IMR-90 (cell line): ENCODE data around the gene CHST5. TPM values are rescaled to one million over a fixed set of nuclear protein-coding genes. Genes with fewer than 3 reads are reported as not detected.

Experiments
- ATAC-seq: fragments of 200-7000 bp; cut with Tn5 transposase; 2 replicates; pipeline ENCODE4 v1.9.1; 2020; ENCODE audit warnings: low read depth, mild to moderate bottlenecking, moderate library complexity
- BruUV-seq: library from RNA; stranded (reverse); fragments of 400-500 nt; replicated peaks from 2 replicates; lab custom pipeline; 2021; lab: Mats Ljungman, UMichigan
- CTCF ChIA-PET: fragments of 300-600 bp; formaldehyde crosslinking; extraction: SDS; loops from one replicate; lab custom pipeline; 2021; ENCODE audit warnings: antibody characterized with exemption; lab: Yijun Ruan, JAX
- POLR2A ChIA-PET: fragments of 300-600 bp; sonication (Branson Sonifier 250); formaldehyde crosslinking; loops from one replicate; lab custom pipeline; 2022; ENCODE audit warnings: antibody characterized with exemption; ENCODE audit not compliant: unreplicated experiment; lab: Charles Lee
- DNase-seq: peaks from one replicate; pipeline ENCODE4 v3.0.0; 2013
- H2AFZ ChIP-seq: replicated peaks from 2 replicates; pipeline ENCODE3; 2013; ENCODE audit warnings: low read length, mild to moderate bottlenecking; ENCODE audit not compliant: poor library complexity
- H2AK5ac ChIP-seq: 2 replicates; pipeline ENCODE4 v1.6.1; 2013; ENCODE audit warnings: low read depth, low read length, inconsistent platforms
- H2AK9ac ChIP-seq: replicated peaks from 2 replicates; pipeline ENCODE3; 2013; ENCODE audit warnings: mild to moderate bottlenecking, low read depth, low read length, moderate library complexity; ENCODE audit not compliant: poor library complexity
- H2BK120ac ChIP-seq: 2 replicates; pipeline ENCODE4 v1.6.1; 2013; ENCODE audit warnings: low read depth, low read length, inconsistent platforms
- H2BK15ac ChIP-seq: 3 replicates; pipeline ENCODE4 v1.6.1; 2013; ENCODE audit warnings: low read depth, low read length, inconsistent platforms
- H2BK20ac ChIP-seq: 2 replicates; pipeline ENCODE4 v1.6.1; 2013; ENCODE audit warnings: low read depth, mild to moderate bottlenecking, inconsistent platforms, low read length, moderate library complexity
- H2BK5ac ChIP-seq: 2 replicates; pipeline ENCODE4 v1.6.1; 2013; ENCODE audit warnings: mild to moderate bottlenecking, low read depth, low read length, inconsistent platforms; ENCODE audit not compliant: poor library complexity, severe bottlenecking
- H3K14ac ChIP-seq: replicated peaks from 2 replicates; pipeline ENCODE4 v1.6.1; 2013; ENCODE audit warnings: low read depth, low read length, inconsistent platforms
- H3K18ac ChIP-seq: 2 replicates; pipeline ENCODE4 v1.6.1; 2013; ENCODE audit warnings: low read depth, low read length, control low read depth
- H3K23ac ChIP-seq: 2 replicates; pipeline ENCODE4 v1.6.1; 2013; ENCODE audit warnings: low read depth, low read length, inconsistent platforms
- H3K27ac ChIP-seq: 2 replicates; pipeline ENCODE4 v1.5.1; 2013; ENCODE audit warnings: mild to moderate bottlenecking, control low read depth, low read length; ENCODE audit not compliant: insufficient read depth
- H3K27me3 ChIP-seq: 2 replicates; pipeline ENCODE4 v1.6.1; 2013; ENCODE audit warnings: low read length; ENCODE audit not compliant: control insufficient read depth, insufficient read depth
- H3K36me3 ChIP-seq: 2 replicates; pipeline ENCODE4 v1.6.1; 2013; ENCODE audit warnings: low read length, mixed read lengths; ENCODE audit not compliant: control insufficient read depth, insufficient read depth
- H3K4ac ChIP-seq: 2 replicates; pipeline ENCODE4 v1.6.1; 2013; ENCODE audit warnings: low read depth, low read length, inconsistent platforms
- H3K4me1 ChIP-seq: 2 replicates; pipeline ENCODE4 v1.6.1; 2013; ENCODE audit warnings: low read length, mixed read lengths; ENCODE audit not compliant: control insufficient read depth, insufficient read depth
- H3K4me2 ChIP-seq: 2 replicates; pipeline ENCODE4 v1.6.1; 2013; ENCODE audit warnings: low read depth, mild to moderate bottlenecking, control low read depth, low read length, moderate library complexity
- H3K4me3 ChIP-seq: 2 replicates; pipeline ENCODE4 v1.5.1; 2013; ENCODE audit warnings: low read depth, mild to moderate bottlenecking, control low read depth, low read length, moderate library complexity; ENCODE audit not compliant: insufficient read depth
- H3K56ac ChIP-seq: 2 replicates; pipeline ENCODE4 v1.6.1; 2013; ENCODE audit warnings: low read length, inconsistent platforms; ENCODE audit not compliant: insufficient read depth; ENCODE audit errors: extremely low read depth
- H3K79me1 ChIP-seq, 2 experiments: 2 replicates each; pipeline ENCODE4 v1.6.1; 2013; ENCODE audit warnings: low read length in 2 of 2, inconsistent platforms in 1 of 2, low read depth in 1 of 2
- H3K9ac ChIP-seq: 2 replicates; pipeline ENCODE4 v1.6.1; 2013; ENCODE audit warnings: low read depth, low read length, control low read depth
- H3K9me1 ChIP-seq: 2 replicates; pipeline ENCODE4 v1.6.1; 2013; ENCODE audit warnings: low read length, inconsistent platforms; ENCODE audit not compliant: insufficient read depth
- H3K9me3 ChIP-seq: 2 replicates; pipeline ENCODE4 v1.6.1; 2013; ENCODE audit warnings: low read length; ENCODE audit not compliant: control insufficient read depth, insufficient read depth
- H4K20me1 ChIP-seq: 2 replicates; pipeline ENCODE4 v1.6.1; 2013; ENCODE audit warnings: low read length, inconsistent platforms; ENCODE audit not compliant: insufficient read depth
- H4K5ac ChIP-seq: 2 replicates; pipeline ENCODE4 v1.6.1; 2013; ENCODE audit warnings: mild to moderate bottlenecking, low read depth, low read length, control low read depth
- H4K8ac ChIP-seq, 2 experiments: 2 replicates each; pipeline ENCODE4 v1.6.1; 2013; ENCODE audit warnings: low read depth in 2 of 2, low read length in 2 of 2, control low read depth in 1 of 2, inconsistent platforms in 1 of 2
- H4K91ac ChIP-seq: 2 replicates; pipeline ENCODE4 v1.6.1; 2013; ENCODE audit warnings: low read depth, low read length, inconsistent platforms; ENCODE audit not compliant: insufficient read depth
- CEBPB ChIP-seq: IDR thresholded peaks from 2 replicates; pipeline ENCODE4 v1.6.1; 2012; ENCODE audit warnings: low read depth, low read length, improper control_type of control experiment
- CTCF ChIP-seq: conservative IDR thresholded peaks from 2 replicates; pipeline ENCODE4 v1.5.1; 2012; ENCODE audit warnings: mild to moderate bottlenecking, low read depth, low read length, improper control_type of control experiment
- ELK1 ChIP-seq: fragments of 150-350 bp; IDR thresholded peaks from 2 replicates; pipeline ENCODE4 v1.6.1; 2016; ENCODE audit warnings: low read depth, mild to moderate bottlenecking, low read length, moderate library complexity, borderline replicate concordance
- FOS ChIP-seq: fragments of 150-350 bp; IDR thresholded peaks from 2 replicates; pipeline ENCODE4 v1.6.1; 2016; ENCODE audit warnings: low read depth, low read length
- MAZ ChIP-seq: IDR thresholded peaks from 2 replicates; pipeline ENCODE4 v1.6.1; 2012; ENCODE audit warnings: low read depth, mild to moderate bottlenecking, low read length, improper control_type of control experiment, moderate library complexity, borderline replicate concordance
- NFE2L2 ChIP-seq: fragments of 150-350 bp; IDR thresholded peaks from 2 replicates; pipeline ENCODE4 v1.6.1; 2016; ENCODE audit warnings: low read depth, mild to moderate bottlenecking, low read length
- POLR2A ChIP-seq: IDR thresholded peaks from 2 replicates; pipeline ENCODE4 v1.6.1; 2012; ENCODE audit warnings: mild to moderate bottlenecking, low read depth, low read length
- RAD21 ChIP-seq: IDR thresholded peaks from 2 replicates; pipeline ENCODE4 v1.6.1; 2012; ENCODE audit warnings: low read length, improper control_type of control experiment
- SMC3 ChIP-seq: fragments of 150-350 bp; IDR thresholded peaks from 2 replicates; pipeline ENCODE4 v1.6.1; 2016; ENCODE audit warnings: low read depth, mild to moderate bottlenecking, antibody characterized with exemption, low read length, moderate library complexity
- USF2 ChIP-seq: fragments of 150-350 bp; IDR thresholded peaks from 2 replicates; pipeline ENCODE4 v1.6.1; 2017; ENCODE audit warnings: mild to moderate bottlenecking, antibody characterized with exemption, low read length, low read depth
- WGBS, 2 experiments: methylation state at CpG; one replicate each; pipeline versions ENCODE4 v1.1.5 to v1.1.7; 2013; ENCODE audit warnings: missing lambda C conversion rate in 2 of 2; ENCODE audit not compliant: insufficient read length in 1 of 2; ENCODE audit errors: extremely low coverage in 2 of 2; 5-methylcytosine and 5-hydroxymethylcytosine counted together
- dilution Hi-C: fragments of 300-500 bp; cut with HindIII; formaldehyde crosslinking; loops from one replicate; pipeline ENCODE4 v1.14.3; 2018; ENCODE audit warnings: low sequenced_read_pairs; ENCODE audit not compliant: unreplicated experiment
- in situ Hi-C: fragments of 300-500 bp; cut with MboI; formaldehyde crosslinking; loops from 3 replicates; pipeline ENCODE4 v1.14.3; 2019; ENCODE audit warnings: low sequenced_read_pairs, inconsistent platforms, mixed read lengths
- intact Hi-C: fragments of 100-400 bp; cut with micrococcal nuclease; formaldehyde crosslinking; loops from 2 replicates; pipeline ENCODE4 v1.10.0; 2022
- polyA plus RNA-seq, 3 experiments: library from polyadenylated mRNA; depleted of rRNA; stranded (reverse); fragments of >200 nt; gene quantifications; 2 replicates each; pipeline ENCODE4 v1.2.3, GENCODE V29; 2012; ENCODE audit warnings: low replicate concordance in 1 of 3
- total RNA-seq: library from RNA; depleted of rRNA; stranded (reverse); fragments of >200 nt; gene quantifications from 2 replicates; pipeline ENCODE4 v1.2.3, GENCODE V29; 2012

The CHST5 gene
- total and polyA plus RNA-seq, 2 of the 4 experiments (the other 2 are of a cell fraction), result not detected

GRCh38 chr16:75494184-75494583 lies 41.7 kb downstream of the CHST5 start:
- Histone ChIP-seq H2AK5ac (no peak overlapping the region), H3K9ac (no peak overlapping the region), H4K8ac (no peak overlapping the region), H3K23ac (no peak overlapping the region), H4K20me1 (no peaks in the 10 kb centered on the region), H3K4me1 (peaks cover 1% of the 10 kb centered on the region; the same call in 1 of the 2 replicates), H4K5ac (no peak overlapping the region), H3K36me3 (no peaks in the 10 kb centered on the region), H3K27ac (no peak overlapping the region), H3K9me3 (no peaks in the 10 kb centered on the region), H3K56ac (no peak overlapping the region), H3K18ac (no peak overlapping the region), H4K91ac (no peak overlapping the region), H2AFZ (no peak overlapping the region), H3K4me3 (no peak overlapping the region), H3K14ac (no peak overlapping the region), H2BK5ac (no peak overlapping the region), H2BK20ac (no peak overlapping the region), H3K9me1 (no peaks in the 10 kb centered on the region), H2BK120ac (no peak overlapping the region), H3K4me2 (no peak overlapping the region), H2BK15ac (no peak overlapping the region), H2AK9ac (no peak overlapping the region), H3K27me3 (peaks cover 17% of the 10 kb centered on the region), H3K79me1 (no peaks in the 10 kb centered on the region), H3K4ac (no peak overlapping the region)
- CTCF ChIA-PET, result interaction anchor here (0.8 kb wide), 1 partner anchor 23 kb away, joined by 3 read pairs; no protein-coding TSS in a partner anchor
- TF ChIP-seq POLR2A (no peak), ELK1 (no peak), CEBPB (no peak), USF2 (no peak), NFE2L2 (no peak), MAZ (no peak), CTCF (no peak), RAD21 (no peak), SMC3 (no peak), FOS (no peak)
- WGBS, 2 experiments, result no CpG with 5 or more reads among the region's 5 CpGs
- no TSS peak for BruUV-seq
- POLR2A ChIA-PET, result no interaction called here
- DNase-seq, result no peak
- ATAC-seq, result no peak
- dilution Hi-C loops, result no loop called here
- intact Hi-C loops, result no loop called here
- in situ Hi-C loops, result no loop called here
